Tibial nerve (tissue), 3 donors: ENCODE measurements around the gene OR5H2.

Experiments used
- EP300 ChIP-seq, 2 donors: sonication (generic); formaldehyde crosslinking; IDR thresholded peaks; one replicate each; pipeline ENCODE4 v1.6.1; 2017; ENCODE audit warnings: antibody characterized with exemption in 2 of 2, mild to moderate bottlenecking in 1 of 2
- POLR2A ChIP-seq, 2 donors: fragments of 450-650 bp; IDR thresholded peaks; one replicate each; pipeline ENCODE4 v1.6.1; 2017; ENCODE audit warnings: antibody characterized with exemption in 2 of 2, mild to moderate bottlenecking in 2 of 2, moderate library complexity in 2 of 2

- TF ChIP-seq EP300 (IDR thresholded peaks at IDR 0.05) (no peak), POLR2A (IDR thresholded peaks at IDR 0.05) (no peak)
These were observed 48.8 kb upstream of the OR5H2 start for GRCh38 chr3:98233468-98233867.
